KBM-7 (cell line): Measurements from ENCODE around the gene BTN3A1.
"Not testable (repeated sequence)": the region's sequence is repeated elsewhere in the genome, so short reads cannot be mapped to it uniquely, and the experiment has no call there.

Source experiments
- DNase-seq: peaks from one replicate; pipeline ENCODE4 v3.0.0-alpha.2; 2015
- in situ Hi-C: fragments of 300-500 bp; cut with MboI; formaldehyde crosslinking; loops from 2 replicates; pipeline ENCODE4 v1.14.3; 2020; ENCODE audit warnings: low sequenced_read_pairs, low pct_unique_long_range_greater_than_20kb, mixed read lengths

Gene BTN3A1

DNA sequence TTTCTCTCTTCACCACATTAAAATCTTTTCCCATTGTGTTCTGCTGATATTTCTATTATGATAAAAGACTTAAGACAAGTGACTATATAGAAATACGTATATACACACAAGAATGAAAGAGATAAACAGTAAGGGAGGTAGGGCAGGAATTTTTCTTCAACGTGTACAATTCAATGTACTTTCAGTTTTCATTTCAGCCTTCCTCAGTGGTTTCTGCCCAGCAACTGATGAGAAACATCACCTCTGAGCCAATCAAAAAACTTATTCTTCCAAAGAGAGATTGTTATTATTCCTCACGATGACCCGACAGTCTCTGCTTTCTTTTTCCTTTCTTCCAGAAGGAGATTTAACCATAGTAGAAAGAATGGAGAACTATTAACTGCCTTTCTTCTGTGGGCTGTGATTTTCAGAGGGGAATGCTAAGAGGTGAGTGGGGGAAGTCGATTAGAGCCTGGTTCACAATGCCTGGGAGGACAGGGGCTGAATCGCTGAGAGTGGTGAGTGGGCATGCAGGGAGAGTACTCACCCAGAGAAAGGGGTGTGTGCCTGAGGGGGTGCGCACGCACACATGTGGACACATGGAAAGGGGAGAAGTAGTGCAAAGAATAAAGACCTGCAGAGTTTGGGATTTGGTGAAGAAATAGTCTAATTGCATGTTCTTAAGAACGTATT, at the start of gene BTN3A1:
Gene BTN3A1 (plus strand): TSS at position 289 of the 672 bp plus-strand sequence. CDS start 3,289 bp downstream, outside the sequence.
- in situ Hi-C loops: no loop called here
- peak; percentile 89 for DNase-seq

DNA sequence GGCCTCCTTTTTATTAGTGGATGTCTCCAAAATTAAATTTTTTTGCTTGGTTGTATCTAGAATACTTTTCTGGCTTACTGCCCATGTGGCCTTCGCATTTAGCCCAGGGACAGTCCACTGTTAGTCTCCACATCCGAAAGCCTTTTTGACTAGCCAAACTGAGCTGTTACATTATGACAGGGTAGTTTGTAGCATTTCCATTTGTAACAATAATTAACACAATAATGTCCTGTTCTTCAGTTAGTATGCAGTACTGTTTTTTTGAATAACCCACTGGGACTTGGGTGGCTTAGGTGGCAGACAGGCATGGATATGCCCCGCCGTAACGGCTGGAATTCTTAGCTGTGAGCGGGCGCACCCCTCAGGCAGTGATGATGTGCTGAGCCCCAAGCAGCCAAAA, 49.8 kb upstream of the BTN3A1 start:
- in situ Hi-C loops: no loop called here
- no peak for DNase-seq

DNA sequence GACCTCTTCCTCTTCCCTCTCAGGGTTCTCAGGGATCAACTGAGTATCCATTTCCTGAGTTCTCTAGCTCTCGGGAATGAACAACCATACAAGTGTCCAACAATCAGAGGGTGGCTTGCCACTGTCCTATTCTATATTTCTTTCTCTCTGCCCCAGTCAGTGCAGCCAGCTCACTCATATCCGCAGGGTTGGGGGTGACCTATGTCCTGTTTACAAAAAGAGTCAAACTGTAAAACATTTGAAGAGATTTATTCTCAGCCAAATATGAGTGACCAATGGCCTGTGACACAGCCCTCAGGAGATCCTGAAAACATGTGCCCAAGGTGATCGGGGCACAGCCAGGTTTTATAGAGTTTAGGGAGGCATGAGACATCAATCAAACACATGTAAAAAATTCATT, 47.9 kb upstream of the BTN3A1 start:
- in situ Hi-C loops: no loop called here
- DNase-seq: no peak

DNA sequence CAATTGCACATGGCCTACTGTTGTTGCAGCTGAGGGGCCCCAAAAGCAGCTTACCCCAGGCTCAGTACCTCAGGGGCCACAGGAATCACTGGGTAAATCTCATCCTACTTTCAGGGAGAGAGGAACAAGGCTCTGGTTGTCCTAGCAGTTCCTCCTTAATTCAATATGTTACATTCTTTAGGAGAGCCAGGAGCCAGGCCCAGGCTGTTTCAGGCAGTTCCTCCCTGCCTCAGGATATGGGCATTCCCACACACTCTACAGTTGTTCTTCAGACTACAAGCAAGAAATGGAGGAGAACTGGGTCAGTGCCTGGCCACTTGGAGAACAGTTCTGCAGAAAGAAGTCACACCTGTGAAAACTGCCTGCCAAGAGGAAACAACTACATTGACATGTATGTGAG, 46.7 kb upstream of the BTN3A1 start:
- DNase-seq: no peak
- in situ Hi-C loops: no loop called here

DNA sequence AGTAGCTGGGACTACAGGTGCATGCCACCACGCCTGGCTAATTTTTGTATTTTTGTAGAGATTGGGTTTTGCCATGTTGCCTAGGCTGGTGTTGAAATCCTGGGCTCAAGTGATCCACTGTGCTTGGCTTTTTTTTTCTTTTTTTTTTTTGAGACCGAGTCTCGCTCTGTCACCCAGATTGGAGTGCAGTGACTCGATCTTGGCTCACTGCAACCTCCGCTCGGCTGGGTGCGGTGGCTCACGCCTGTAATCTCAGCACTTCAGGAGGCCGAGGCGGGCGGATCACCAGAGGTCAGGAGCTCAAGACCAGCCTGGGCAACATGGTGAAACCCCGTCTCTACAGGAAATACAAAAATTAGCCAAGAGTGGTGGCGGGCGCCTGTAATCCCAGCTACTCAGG, 44.5 kb upstream of the BTN3A1 start:
- DNase-seq, in situ Hi-C loops: not testable (repeated sequence)

DNA sequence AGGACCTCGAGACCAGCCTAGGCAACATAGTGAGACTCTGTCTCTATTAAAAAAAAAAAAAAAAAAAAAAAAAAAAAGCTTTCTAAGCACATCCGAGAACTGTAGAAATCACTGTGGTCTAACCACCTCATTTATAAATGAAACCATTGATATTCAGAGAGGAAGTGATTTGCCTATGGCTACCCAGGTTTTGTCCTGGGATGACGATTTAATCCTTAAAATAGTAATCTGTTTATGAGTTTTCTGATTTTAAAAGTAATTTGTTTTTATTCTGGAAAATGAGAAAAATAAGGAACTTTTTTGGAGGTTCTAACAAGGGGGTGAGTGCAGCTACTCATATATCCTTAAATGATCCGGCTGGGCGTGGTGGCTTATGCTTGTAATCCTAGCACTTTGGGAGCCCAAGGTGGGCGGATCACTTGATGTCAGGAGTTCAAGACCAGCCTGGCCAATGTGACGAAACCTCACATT, 43.5 kb upstream of the BTN3A1 start:
- in situ Hi-C loops: no loop called here
- DNase-seq: no peak

DNA sequence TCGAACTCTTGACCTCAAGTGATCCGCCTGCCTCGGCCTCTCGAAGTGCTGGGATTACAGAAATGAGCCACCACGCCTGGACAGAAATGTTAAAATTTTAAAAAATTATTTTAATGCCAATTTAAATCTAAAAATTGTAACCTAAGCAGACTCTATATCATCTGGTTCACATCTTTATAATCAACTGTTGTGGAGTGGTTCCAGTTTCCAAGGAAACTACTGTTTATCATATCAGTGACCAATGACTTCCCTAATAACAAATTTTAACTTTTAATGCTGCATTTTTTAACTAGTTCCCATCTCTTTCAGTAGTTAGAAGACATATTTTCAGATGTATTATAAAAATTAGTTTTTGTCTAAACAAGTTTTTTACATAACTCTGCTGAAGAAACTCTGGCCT, 42.3 kb upstream of the BTN3A1 start:
- no peak for DNase-seq
- in situ Hi-C loops: no loop called here

DNA sequence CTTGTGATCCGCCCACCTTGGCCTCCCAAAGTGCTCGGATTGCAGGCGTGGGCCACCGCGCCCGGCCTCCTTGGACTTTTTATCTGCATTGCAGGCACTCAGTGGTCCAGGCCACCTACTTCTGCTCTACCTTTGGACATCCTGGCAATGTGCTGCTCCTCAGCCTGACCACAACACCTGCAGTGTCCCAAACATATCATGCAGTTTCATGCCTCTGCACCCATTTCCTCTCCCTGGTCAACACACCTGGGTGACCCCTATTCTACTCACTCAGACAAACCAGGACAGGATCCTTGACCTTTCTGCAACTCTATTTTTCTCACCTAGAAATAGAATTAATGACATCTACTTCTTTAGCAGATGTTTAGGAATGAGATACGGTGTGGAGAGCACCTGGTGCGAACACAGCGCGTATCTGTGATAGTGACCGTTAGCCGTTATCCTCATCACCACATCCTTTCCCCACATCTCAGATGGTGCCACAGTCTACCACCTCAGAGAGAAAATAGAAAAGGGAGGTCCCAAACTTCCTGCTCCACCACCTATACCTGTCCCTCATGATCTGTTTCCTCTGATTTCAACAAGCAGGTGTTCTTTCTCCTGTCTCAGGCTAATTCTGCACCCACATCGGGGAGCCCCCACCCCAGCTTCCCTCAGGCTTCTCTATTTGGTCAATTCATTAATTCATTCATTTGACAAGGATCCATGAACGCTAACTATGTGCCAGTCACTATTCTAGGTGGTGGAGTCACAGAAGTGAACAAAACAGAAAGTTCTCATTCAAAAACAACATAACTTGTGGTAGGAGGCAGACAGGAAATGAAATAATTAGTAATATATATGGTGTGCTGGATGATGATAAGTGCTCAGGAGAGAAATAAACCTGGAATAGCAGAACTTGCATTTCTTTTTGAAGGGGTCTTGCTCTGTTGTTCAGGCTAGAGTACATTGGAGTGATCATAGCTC, 41.3 kb upstream of the BTN3A1 start:
- no peak for DNase-seq
- in situ Hi-C loops: no loop called here

DNA sequence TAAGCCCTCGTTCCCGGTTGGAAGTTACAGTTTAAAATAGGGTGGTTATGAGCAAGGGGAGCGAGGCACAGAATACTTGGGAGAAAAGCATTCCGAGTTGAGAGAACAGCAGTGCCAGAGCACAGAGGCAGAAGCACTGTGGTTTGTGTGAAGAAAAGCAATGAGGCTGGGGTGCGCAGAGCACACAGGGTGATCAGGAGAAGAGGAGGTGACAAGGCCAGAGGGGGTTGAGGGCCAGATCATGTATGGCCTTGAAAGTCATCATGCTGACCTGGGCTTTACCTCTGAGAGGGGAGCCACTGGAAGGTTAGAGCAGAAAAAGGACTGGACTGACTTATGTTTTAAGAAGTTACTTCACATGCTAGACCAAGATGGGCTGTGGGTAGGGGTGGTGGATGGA, 40.5 kb upstream of the BTN3A1 start:
- DNase-seq: no peak
- in situ Hi-C loops: no loop called here

DNA sequence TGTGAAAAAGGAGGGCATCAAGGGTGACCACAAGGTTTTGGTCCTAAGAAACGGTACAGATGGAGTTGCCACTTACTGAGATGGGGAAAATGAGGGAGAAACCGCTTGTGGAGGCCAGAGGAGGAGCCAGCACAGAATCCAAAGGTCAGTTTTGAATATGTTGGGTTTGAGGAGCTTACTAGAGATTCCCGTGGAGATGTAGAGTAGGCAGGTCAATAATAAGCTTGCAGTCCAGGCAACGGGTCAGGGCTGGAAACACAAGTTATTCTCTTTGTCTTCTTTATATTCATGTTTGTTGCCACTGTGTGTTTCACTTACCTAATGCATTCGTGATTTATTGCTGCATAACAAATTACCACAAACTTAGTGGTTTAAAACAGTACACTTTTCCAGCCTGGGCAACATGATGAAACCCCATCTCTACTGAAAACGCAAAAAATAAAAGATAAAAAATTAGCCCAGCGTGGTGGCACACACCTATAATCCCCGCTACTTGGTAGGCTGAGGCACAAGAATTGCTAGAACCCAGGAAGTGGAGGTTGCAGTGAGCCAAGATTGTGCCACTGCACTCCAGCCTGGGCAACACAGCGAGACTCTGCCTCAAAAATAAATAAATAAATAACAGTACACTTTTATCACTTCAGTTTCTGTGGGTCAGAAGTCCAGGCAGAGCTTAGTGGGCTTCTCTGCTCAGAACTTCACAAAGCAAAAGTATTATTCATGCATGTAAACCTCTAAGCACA, 39.8 kb upstream of the BTN3A1 start:
- DNase-seq: no peak
- in situ Hi-C loops: no loop called here

DNA sequence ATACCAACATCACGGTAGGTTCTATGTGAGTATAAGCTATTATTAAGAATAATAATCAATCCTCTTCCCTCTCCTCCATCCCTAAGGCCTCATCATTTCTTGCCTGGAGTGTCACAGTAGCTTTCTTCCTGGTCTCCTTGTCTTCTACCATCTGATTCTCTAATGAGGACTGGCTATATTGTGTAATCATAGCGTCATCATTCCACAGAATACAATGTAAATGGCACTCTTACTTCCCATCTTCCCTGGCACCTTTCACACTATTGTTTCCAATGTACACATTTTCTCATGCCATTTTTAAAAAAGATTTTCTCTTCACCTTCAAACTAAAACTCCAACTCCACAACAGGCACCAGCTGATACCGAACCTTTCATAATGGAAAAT, 39.2 kb upstream of the BTN3A1 start:
- in situ Hi-C loops: no loop called here
- no peak for DNase-seq

DNA sequence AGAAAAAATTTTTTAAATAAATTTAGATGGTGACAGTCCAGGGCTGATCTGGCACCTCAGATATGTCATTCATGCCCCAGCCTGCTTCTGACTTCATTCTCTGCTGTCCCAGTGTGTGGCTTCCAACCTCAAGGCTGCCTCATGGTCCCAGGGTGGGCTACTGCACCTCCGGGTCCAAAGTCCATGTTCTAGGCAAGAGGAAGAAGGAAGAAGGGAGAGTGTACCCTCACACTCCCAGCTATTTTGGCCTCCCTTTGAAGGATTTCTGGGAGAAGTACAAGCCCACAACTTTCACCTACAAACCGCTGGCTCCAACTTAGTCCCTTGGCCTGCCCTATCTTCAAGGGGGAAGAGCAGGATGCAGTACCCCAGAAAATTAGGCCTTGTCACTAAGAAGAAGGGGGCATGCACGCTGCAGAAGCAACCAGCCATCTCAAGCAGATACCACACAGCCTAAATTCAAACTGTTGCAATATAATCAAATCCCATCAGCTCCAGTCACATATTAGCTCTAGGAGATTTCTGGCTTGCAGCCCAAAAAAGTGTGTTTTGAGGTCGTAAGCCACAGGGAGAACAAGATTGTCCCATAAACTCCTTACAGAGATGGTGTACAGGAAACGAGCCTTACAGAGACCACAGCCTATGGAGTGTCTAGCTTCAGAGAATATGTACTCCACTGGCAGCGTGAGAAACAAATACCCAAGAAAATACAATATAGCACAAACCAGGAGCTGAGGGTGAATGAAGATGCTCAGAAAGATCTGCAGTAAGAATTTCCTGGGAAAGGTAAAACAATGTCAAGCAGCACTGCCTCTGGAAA, 38.0 kb upstream of the BTN3A1 start:
- in situ Hi-C loops: no loop called here

DNA sequence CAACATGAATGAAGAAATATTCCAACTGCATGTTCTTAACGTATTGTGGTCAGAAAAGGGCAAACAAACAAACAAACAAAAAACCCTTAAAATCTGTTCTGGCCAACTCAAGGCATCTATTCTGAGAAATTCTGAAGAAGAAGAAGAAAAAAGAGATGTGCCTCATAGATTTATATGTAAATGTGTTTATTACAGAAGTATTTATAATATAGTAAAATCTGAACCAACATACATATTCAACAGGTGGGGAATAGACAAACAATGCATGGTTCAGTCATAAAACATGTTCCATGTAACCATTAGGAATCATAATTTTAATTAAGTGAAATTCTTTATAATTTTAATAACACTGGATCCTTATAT, 36.5 kb upstream of the BTN3A1 start:
- no peak for DNase-seq
- in situ Hi-C loops: no loop called here

More for the DNA sequence above, 38.0 kb upstream of the BTN3A1 start:
- DNase-seq: no peak

DNA sequence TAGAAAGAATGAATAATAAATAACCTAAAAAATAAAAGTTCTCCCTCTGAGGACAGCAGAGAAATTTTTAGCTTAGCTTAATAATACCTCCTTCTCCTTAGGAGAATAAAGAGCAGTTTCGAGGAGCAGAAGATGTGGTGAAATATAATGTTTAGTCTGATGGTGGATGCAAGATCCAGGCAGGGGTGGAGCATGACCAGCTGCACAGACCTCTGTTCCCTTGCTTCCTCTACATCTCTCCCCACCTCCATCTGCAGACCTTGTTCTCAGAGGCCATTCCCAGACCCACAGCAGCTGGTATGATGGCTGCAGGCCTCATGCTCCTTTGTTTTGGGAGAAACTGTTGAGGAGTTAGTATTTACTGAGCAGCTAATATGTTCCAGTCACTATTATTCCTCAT, 35.6 kb upstream of the BTN3A1 start:
- in situ Hi-C loops: no loop called here
- DNase-seq: peak; percentile 35

DNA sequence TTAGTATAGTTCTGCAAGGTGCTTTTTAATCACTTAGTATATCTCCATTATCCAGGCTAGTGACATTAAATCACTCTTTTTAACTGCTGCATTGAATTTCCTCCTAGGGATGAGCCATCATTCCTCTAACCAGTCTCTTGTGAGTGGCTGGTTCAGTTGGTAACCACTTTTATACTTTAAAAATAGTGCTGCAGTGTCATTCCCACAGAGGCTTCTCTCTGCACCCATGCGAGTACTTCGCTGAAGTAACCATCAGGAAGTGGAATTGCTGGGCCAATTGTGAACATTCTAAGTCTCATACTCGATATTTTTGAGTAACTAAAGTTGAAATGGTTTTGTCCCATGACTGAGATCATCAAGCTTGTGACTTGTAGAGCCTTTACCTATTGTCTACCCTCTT, 35.0 kb upstream of the BTN3A1 start:
- DNase-seq: no peak
- in situ Hi-C loops: no loop called here

DNA sequence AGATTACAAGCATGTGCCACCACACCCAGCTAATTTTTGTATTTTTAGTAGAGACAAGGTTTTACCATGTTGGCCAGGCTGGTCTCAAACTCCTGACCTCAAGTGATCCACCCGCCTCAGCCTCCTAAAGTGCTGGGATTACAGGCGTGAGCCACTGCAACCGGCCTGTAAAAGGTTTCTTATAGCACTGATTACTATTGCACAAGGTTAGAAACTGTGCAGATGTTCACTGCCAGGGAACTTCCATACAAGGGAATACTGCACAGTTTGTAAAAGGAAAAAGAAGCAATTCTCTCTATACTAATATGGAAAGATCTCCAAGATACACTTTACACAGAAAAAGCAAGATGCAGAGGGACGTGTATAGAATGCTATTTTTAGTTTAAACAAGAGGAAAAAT, 30.3 kb upstream of the BTN3A1 start:
- in situ Hi-C loops: not testable (repeated sequence)

DNA sequence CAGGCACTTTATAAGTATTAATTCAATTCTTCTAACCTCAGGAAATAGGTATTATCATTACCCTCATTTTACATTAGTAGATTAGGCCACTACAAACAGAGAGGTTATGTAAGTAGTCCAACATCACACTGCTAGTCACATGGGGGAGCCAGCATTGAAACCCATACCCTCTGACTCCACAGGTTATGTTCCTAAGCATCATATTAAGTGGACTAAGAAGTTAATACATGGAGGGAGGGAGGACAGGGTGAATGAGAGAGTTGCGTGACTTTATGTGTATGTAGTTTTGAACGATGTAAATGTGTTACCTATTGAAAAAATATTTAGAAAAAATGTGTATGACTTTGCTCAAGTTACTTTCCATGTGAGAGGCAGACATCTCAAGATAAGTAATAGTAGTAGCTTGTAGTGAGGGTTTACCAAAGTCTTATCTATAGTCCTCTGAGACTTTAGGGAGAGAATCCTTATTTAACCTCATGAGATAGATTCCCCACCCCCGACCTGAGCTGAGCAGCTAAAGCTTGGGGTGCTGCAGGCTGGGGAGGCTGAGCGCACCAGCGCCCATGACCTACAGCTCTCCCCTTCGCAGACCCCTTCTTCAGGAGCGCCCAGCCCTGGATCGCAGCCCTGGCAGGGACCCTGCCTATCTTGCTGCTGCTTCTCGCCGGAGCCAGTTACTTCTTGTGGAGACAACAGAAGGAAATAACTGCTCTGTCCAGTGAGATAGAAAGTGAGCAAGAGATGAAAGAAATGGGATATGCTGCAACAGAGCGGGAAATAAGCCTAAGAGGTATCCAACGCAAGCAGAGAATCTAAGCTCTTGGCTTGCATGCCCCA, 29.5 kb upstream of the BTN3A1 start:
- DNase-seq: no peak

More for the DNA sequence above, 30.3 kb upstream of the BTN3A1 start:
- DNase-seq: not testable (repeated sequence)

DNA sequence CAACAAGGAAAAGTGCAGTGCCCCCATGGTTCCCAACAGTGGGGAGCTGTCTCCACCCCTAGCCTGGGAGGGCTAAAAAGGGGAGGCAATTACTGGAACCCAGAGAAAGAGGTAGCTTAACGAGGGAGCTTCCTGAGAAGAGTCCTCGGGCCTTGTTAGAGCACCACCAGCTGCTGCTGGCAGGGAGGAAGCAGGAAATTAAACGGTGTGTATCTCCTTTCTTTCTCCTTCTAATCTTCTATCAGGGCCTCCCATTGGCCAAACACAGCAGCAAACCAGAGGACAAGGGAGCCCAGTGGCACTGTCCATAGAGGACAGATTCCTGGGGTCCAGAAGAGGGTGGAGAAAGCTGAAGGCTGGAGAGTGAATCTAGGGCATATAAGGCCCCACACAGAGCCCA, 26.8 kb upstream of the BTN3A1 start:
- in situ Hi-C loops: no loop called here
- peak; percentile 26 for DNase-seq

More for the DNA sequence above, 29.5 kb upstream of the BTN3A1 start:
- in situ Hi-C loops: no loop called here
